ENCODE measurements around the gene NINJ2. TPM values are rescaled to one million over a fixed set of nuclear protein-coding genes. Genes with fewer than 3 reads are reported as not detected.

NINJ2 gene
- total RNA-seq, 1 donor from 2014 or later, result not detected

DNA sequence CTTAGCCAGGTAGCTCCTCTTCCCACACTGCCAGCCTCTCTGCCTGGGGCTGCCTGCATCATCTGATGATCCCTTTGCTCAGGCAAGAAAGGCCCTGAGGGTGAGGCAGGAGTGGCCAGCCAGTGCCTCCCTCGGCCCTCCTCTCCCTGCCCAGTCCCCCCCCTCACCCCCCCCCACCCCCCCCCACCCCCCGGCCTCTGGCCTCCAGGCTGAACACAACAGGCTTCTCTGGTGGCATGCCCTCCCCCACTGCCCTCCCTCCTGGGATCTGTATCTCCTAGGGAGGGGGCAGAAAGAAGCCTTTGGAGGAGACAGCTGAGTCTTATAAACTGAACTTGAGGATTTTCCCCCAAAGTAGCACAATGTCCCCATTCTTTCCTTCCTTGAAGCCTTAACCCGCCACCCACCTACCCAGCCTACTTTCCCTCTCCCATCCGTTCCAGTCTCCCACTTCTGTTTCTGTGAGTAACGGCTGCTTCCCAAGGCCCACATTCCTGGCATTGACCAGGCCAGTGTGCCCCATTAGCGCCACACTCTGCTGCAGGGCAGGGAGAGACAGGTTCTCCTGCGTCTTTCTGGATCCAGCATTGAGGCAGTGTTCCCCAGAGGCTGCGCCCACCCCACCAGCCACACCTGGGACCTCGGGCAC, 121.4 kb downstream of the NINJ2 start:
- Mint-ChIP-seq H3K4me1 (ENCODE audit: low read depth, unreplicated experiment) (peaks cover 9% of the 10 kb centered on the region), H3K36me3 (ENCODE audit: low read depth, unreplicated experiment) (peaks cover 4% of the 10 kb centered on the region), H3K9me3 (ENCODE audit: unreplicated experiment) (no peaks in the 10 kb centered on the region), H3K27me3 (ENCODE audit: low read depth, unreplicated experiment) (peaks cover 20% of the 10 kb centered on the region), H3K27ac (ENCODE audit: unreplicated experiment) (no peak overlapping the region), H3K4me3 (ENCODE audit: unreplicated experiment) (no peak overlapping the region)
- Histone ChIP-seq H3K4me3 (ENCODE audit: insufficient read depth, low read depth, low read length) (no peak overlapping the region), H2AFZ (ENCODE audit: low read depth, low read length) (no peak overlapping the region), H3K27ac (ENCODE audit: low read depth, low read length) (no peak overlapping the region), H3K79me2 (ENCODE audit: insufficient read depth, low read length) (no peaks in the 10 kb centered on the region), H3K4me1 (ENCODE audit: insufficient read depth, low read length) (peaks cover 8% of the 10 kb centered on the region), H3K9ac (ENCODE audit: low read length) (no peak overlapping the region), H3K27me3 (ENCODE audit: insufficient read depth, low read length) (peaks cover 14% of the 10 kb centered on the region), H4K20me1 (ENCODE audit: insufficient read depth, low read length) (no peaks in the 10 kb centered on the region), H3K36me3 (ENCODE audit: insufficient read depth, low read length) (no peaks in the 10 kb centered on the region), H3K9me3 (ENCODE audit: insufficient read depth, low read depth, low read length) (no peaks in the 10 kb centered on the region), H3K4me2 (ENCODE audit: low read length) (no peak overlapping the region)
- FAIRE-seq (no peak), DNase-seq (ENCODE audit: low read depth) (no peak)
- TF ChIP-seq, protein P1, sequence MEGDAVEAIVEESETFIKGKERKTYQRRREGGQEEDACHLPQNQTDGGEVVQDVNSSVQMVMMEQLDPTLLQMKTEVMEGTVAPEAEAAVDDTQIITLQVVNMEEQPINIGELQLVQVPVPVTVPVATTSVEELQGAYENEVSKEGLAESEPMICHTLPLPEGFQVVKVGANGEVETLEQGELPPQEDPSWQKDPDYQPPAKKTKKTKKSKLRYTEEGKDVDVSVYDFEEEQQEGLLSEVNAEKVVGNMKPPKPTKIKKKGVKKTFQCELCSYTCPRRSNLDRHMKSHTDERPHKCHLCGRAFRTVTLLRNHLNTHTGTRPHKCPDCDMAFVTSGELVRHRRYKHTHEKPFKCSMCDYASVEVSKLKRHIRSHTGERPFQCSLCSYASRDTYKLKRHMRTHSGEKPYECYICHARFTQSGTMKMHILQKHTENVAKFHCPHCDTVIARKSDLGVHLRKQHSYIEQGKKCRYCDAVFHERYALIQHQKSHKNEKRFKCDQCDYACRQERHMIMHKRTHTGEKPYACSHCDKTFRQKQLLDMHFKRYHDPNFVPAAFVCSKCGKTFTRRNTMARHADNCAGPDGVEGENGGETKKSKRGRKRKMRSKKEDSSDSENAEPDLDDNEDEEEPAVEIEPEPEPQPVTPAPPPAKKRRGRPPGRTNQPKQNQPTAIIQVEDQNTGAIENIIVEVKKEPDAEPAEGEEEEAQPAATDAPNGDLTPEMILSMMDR (IDR thresholded peaks at IDR 0.05; ENCODE audit: insufficient read depth, low read depth, low read length), result no peak
- no peak for TF ChIP-seq EZH2 (IDR thresholded peaks at IDR 0.05; ENCODE audit: insufficient read depth, low read length)

- H3K27ac ChIP-seq (ENCODE audit: low read depth, low read length), result no peak overlapping the region
- H3K79me2 ChIP-seq (ENCODE audit: insufficient read depth, low read length), result no peaks in the 10 kb centered on the region
- peaks cover 4% of the 10 kb centered on the region for H3K36me3 Mint-ChIP-seq (ENCODE audit: low read depth, unreplicated experiment)
- H3K9me3 Mint-ChIP-seq (ENCODE audit: unreplicated experiment), result no peaks in the 10 kb centered on the region
- FAIRE-seq (no peak), DNase-seq (ENCODE audit: low read depth) (no peak)
- H3K4me3 ChIP-seq (ENCODE audit: insufficient read depth, low read depth, low read length), result no peak overlapping the region
- no peaks in the 10 kb centered on the region for H3K36me3 ChIP-seq (ENCODE audit: insufficient read depth, low read length)
- no peak overlapping the region for H3K4me3 Mint-ChIP-seq (ENCODE audit: unreplicated experiment)
- H3K9me3 ChIP-seq (ENCODE audit: insufficient read depth, low read depth, low read length), result no peaks in the 10 kb centered on the region
- TF ChIP-seq, protein P1 (IDR thresholded peaks at IDR 0.05; ENCODE audit: insufficient read depth, low read depth, low read length), result no peak
- TF ChIP-seq EZH2 (IDR thresholded peaks at IDR 0.05; ENCODE audit: insufficient read depth, low read length), result no peak
- H3K4me1 Mint-ChIP-seq (ENCODE audit: low read depth, unreplicated experiment), result peaks cover 9% of the 10 kb centered on the region
- no peak overlapping the region for H3K27ac Mint-ChIP-seq (ENCODE audit: unreplicated experiment)
- peaks cover 6% of the 10 kb centered on the region for H3K27me3 ChIP-seq (ENCODE audit: insufficient read depth, low read length)
- H2AFZ ChIP-seq (ENCODE audit: low read depth, low read length), result no peak overlapping the region
- peaks cover 19% of the 10 kb centered on the region for H3K27me3 Mint-ChIP-seq (ENCODE audit: low read depth, unreplicated experiment)
- H3K4me2 ChIP-seq (ENCODE audit: low read length), result no peak overlapping the region
- no peaks in the 10 kb centered on the region for H4K20me1 ChIP-seq (ENCODE audit: insufficient read depth, low read length)
- peaks cover 8% of the 10 kb centered on the region for H3K4me1 ChIP-seq (ENCODE audit: insufficient read depth, low read length)
- no peak overlapping the region for H3K9ac ChIP-seq (ENCODE audit: low read length)
Measured at GRCh38 chr12:539540-540310, 123.5 kb downstream of the NINJ2 start.

All from astrocyte (in vitro differentiated cells and primary cell).